ENCODE results near the gene ATXN1.
A peak's percentile ranks its signal among the peaks of the same experiment; 100 is the strongest.

The ATXN1 gene

GRCh38 chr6:16670183-16670582 lies 91.1 kb downstream of the ATXN1 start:
- H3K9me3 ChIP-seq (ENCODE audit: severe bottlenecking), result no peaks in the 10 kb centered on the region
- peaks cover 31% of the 10 kb centered on the region for H3K4me1 ChIP-seq (ENCODE audit: insufficient read depth, poor library complexity, severe bottlenecking)
- DNase-seq (ENCODE audit: low spot score) (no peak), ATAC-seq (ENCODE audit: low read depth) (no peak)
- H3K27me3 ChIP-seq (ENCODE audit: insufficient read depth, poor library complexity, severe bottlenecking), result no peaks in the 10 kb centered on the region
- TF ChIP-seq CTCF (IDR thresholded peaks at IDR 0.05; ENCODE audit: poor library complexity, severe bottlenecking), result no peak
- H3K4me3 ChIP-seq (ENCODE audit: severe bottlenecking), result no peak overlapping the region
- H3K27ac ChIP-seq (ENCODE audit: poor library complexity, severe bottlenecking), result peak overlapping the region; percentile 26
- H3K36me3 ChIP-seq (ENCODE audit: low read depth), result no peaks in the 10 kb centered on the region

- Histone ChIP-seq H3K4me3 (ENCODE audit: severe bottlenecking) (no peak overlapping the region), H3K9me3 (ENCODE audit: severe bottlenecking) (no peaks in the 10 kb centered on the region), H3K27ac (ENCODE audit: poor library complexity, severe bottlenecking) (peak overlapping the region; percentile 26), H3K27me3 (ENCODE audit: insufficient read depth, poor library complexity, severe bottlenecking) (no peaks in the 10 kb centered on the region), H3K36me3 (ENCODE audit: low read depth) (no peaks in the 10 kb centered on the region), H3K4me1 (ENCODE audit: insufficient read depth, poor library complexity, severe bottlenecking) (peaks cover 28% of the 10 kb centered on the region)
- no peak for TF ChIP-seq CTCF (IDR thresholded peaks at IDR 0.05; ENCODE audit: poor library complexity, severe bottlenecking)
- ATAC-seq (ENCODE audit: low read depth), result peak; percentile 87
- no peak for DNase-seq (ENCODE audit: low spot score)
Measured at GRCh38 chr6:16669227-16669626, 92.0 kb downstream of the ATXN1 start.

- Histone ChIP-seq H3K4me3 (ENCODE audit: severe bottlenecking) (no peak overlapping the region), H3K9me3 (ENCODE audit: severe bottlenecking) (no peaks in the 10 kb centered on the region), H3K27ac (ENCODE audit: poor library complexity, severe bottlenecking) (no peak overlapping the region), H3K36me3 (ENCODE audit: low read depth) (no peaks in the 10 kb centered on the region), H3K27me3 (ENCODE audit: insufficient read depth, poor library complexity, severe bottlenecking) (no peaks in the 10 kb centered on the region), H3K4me1 (ENCODE audit: insufficient read depth, poor library complexity, severe bottlenecking) (peaks cover 28% of the 10 kb centered on the region)
- ATAC-seq (ENCODE audit: low read depth) (no peak), DNase-seq (ENCODE audit: low spot score) (no peak)
- TF ChIP-seq CTCF (IDR thresholded peaks at IDR 0.05; ENCODE audit: poor library complexity, severe bottlenecking), result no peak
Measured at GRCh38 chr6:16667509-16667908, 93.8 kb downstream of the ATXN1 start.

GRCh38 chr6:16665992-16666391 lies 95.3 kb downstream of the ATXN1 start:
- Histone ChIP-seq H3K27ac (ENCODE audit: poor library complexity, severe bottlenecking) (no peak overlapping the region), H3K27me3 (ENCODE audit: insufficient read depth, poor library complexity, severe bottlenecking) (no peaks in the 10 kb centered on the region), H3K9me3 (ENCODE audit: severe bottlenecking) (peaks cover 4% of the 10 kb centered on the region), H3K36me3 (ENCODE audit: low read depth) (no peaks in the 10 kb centered on the region), H3K4me3 (ENCODE audit: severe bottlenecking) (no peak overlapping the region), H3K4me1 (ENCODE audit: insufficient read depth, poor library complexity, severe bottlenecking) (peaks cover 20% of the 10 kb centered on the region)
- TF ChIP-seq CTCF (IDR thresholded peaks at IDR 0.05; ENCODE audit: poor library complexity, severe bottlenecking), result no peak
- DNase-seq (ENCODE audit: low spot score) (no peak), ATAC-seq (ENCODE audit: low read depth) (no peak)

GRCh38 chr6:16665182-16665581 lies 96.1 kb downstream of the ATXN1 start:
- ATAC-seq (ENCODE audit: low read depth), result no peak
- Histone ChIP-seq H3K9me3 (ENCODE audit: severe bottlenecking) (peaks cover 4% of the 10 kb centered on the region), H3K27me3 (ENCODE audit: insufficient read depth, poor library complexity, severe bottlenecking) (no peaks in the 10 kb centered on the region), H3K4me1 (ENCODE audit: insufficient read depth, poor library complexity, severe bottlenecking) (peaks cover 16% of the 10 kb centered on the region), H3K4me3 (ENCODE audit: severe bottlenecking) (no peak overlapping the region), H3K36me3 (ENCODE audit: low read depth) (no peaks in the 10 kb centered on the region), H3K27ac (ENCODE audit: poor library complexity, severe bottlenecking) (no peak overlapping the region)
- DNase-seq (ENCODE audit: low spot score), result no peak
- TF ChIP-seq CTCF (IDR thresholded peaks at IDR 0.05; ENCODE audit: poor library complexity, severe bottlenecking), result no peak

All from RWPE2 (cell line).